HepG2 (cell line): Measurements from ENCODE around the gene EXOC3. TPM values are rescaled to one million over a fixed set of nuclear protein-coding genes. Genes with fewer than 3 reads are reported as not detected.

Experiments
- ATAC-seq: fragments of 200-7000 bp; cut with Tn5 transposase; 3 replicates; pipeline ENCODE4 v1.9.1; 2020; ENCODE audit warnings: mild to moderate bottlenecking, moderate library complexity
- BruUV-seq: library from RNA; stranded (reverse); fragments of 400-500 nt; replicated peaks from 2 replicates; lab custom pipeline; 2021; lab: Mats Ljungman, UMichigan
- CTCF ChIA-PET: fragments of 300-600 bp; formaldehyde crosslinking; extraction: SDS; loops from one replicate; lab custom pipeline; 2021; ENCODE audit warnings: low total read pairs, inconsistent platforms, low intra/inter-chr PET ratio; lab: Yijun Ruan, JAX
- POLR2A ChIA-PET: fragments of 350-600 bp; sonication (Branson Sonifier 250); formaldehyde crosslinking; loops from one replicate; lab custom pipeline; 2020; ENCODE audit warnings: antibody characterized with exemption, inconsistent platforms; lab: Yijun Ruan, JAX
- DNase-seq: peaks from one replicate; pipeline ENCODE4 v3.0.0-alpha.2; 2015; ENCODE audit warnings: low spot score
- FAIRE-seq: peaks from 3 replicates; lab custom pipeline; 2011; peaks lifted over from hg19 to GRCh38; lab: Jason Lieb, UNC
- H2AFZ ChIP-seq: one replicate; pipeline ENCODE4 v1.6.1; 2011; ENCODE audit warnings: low read length, inconsistent platforms
- H3K27ac ChIP-seq: fragments of 300-600 bp; 3 replicates; pipeline ENCODE4 v1.8.0; 2011; ENCODE audit warnings: mixed run types, mild to moderate bottlenecking, mixed read lengths, low read length, inconsistent platforms; ENCODE audit not compliant: insufficient read depth; ENCODE audit errors: extremely low read length
- H3K27me3 ChIP-seq, 2 experiments: fragments of 200-600 bp in 1 of 2; 2 replicates in 1 of 2; 3 replicates in 1 of 2; pipeline versions ENCODE4 v1.6.0 to v1.8.0; 2011; ENCODE audit warnings: low read length in 2 of 2, mild to moderate bottlenecking in 2 of 2, moderate library complexity in 2 of 2, inconsistent platforms in 1 of 2; ENCODE audit not compliant: insufficient read depth in 2 of 2, control insufficient read depth in 1 of 2
- H3K36me3 ChIP-seq, 2 experiments: fragments of 200-600 bp in 1 of 2; replicated peaks in 1 of 2; 2 replicates in 1 of 2; 3 replicates in 1 of 2; pipeline versions ENCODE4 v1.5.1 to v1.8.0; 2011; ENCODE audit warnings: low read length in 2 of 2, inconsistent platforms in 1 of 2; ENCODE audit not compliant: insufficient read depth in 2 of 2, control insufficient read depth in 1 of 2
- H3K4me1 ChIP-seq: 2 replicates; pipeline ENCODE4 v1.5.1; 2012; ENCODE audit warnings: low read length, inconsistent platforms; ENCODE audit not compliant: insufficient read depth
- H3K4me2 ChIP-seq: 2 replicates; pipeline ENCODE4 v1.6.0; 2011; ENCODE audit warnings: low read depth, low read length, inconsistent platforms
- H3K4me3 ChIP-seq, 3 experiments: fragments of 200-600 bp in 1 of 3; sonication (generic), shearing (Covaris generic) in 1 of 3; replicated peaks in 1 of 3; 2 replicates each; pipeline ENCODE4 v1.5.1; 2011 to 2016; ENCODE audit warnings: low read length in 3 of 3, inconsistent platforms in 2 of 3, low read depth in 2 of 3, mild to moderate bottlenecking in 2 of 3, control low read depth in 1 of 3, mixed read lengths in 1 of 3; ENCODE audit not compliant: insufficient read depth in 1 of 3
- H3K79me2 ChIP-seq: one replicate; pipeline ENCODE4 v1.6.1; 2011; ENCODE audit warnings: low read length, inconsistent platforms; ENCODE audit not compliant: insufficient read depth
- H3K9ac ChIP-seq: 2 replicates; pipeline ENCODE4 v1.6.0; 2011; ENCODE audit warnings: mild to moderate bottlenecking, low read depth, low read length, inconsistent platforms; ENCODE audit not compliant: insufficient read depth
- H3K9me3 ChIP-seq: 2 replicates; pipeline ENCODE4 v1.5.1; 2012; ENCODE audit warnings: mild to moderate bottlenecking, low read length
- H4K20me1 ChIP-seq: 2 replicates; pipeline ENCODE4 v1.6.0; 2011; ENCODE audit warnings: inconsistent platforms, mild to moderate bottlenecking, low read length, moderate library complexity; ENCODE audit not compliant: insufficient read depth
- BHLHE40 ChIP-seq: IDR thresholded peaks from 2 replicates; pipeline ENCODE4 v1.6.1; 2011; ENCODE audit warnings: low read length, improper control_type of control experiment
- CBX1 ChIP-seq: IDR thresholded peaks from one replicate; pipeline ENCODE4 v1.6.1; 2016; ENCODE audit warnings: antibody characterized with exemption, low read depth
- FOSL2 ChIP-seq: sonication (generic); formaldehyde crosslinking; IDR thresholded peaks from 2 replicates; pipeline ENCODE4 v1.4.0; 2020; ENCODE audit warnings: missing genetic modification reagents
- IRX3 ChIP-seq: sonication (generic); formaldehyde crosslinking; IDR thresholded peaks from 2 replicates; pipeline ENCODE4 v1.8.1; 2023; ENCODE audit warnings: mild to moderate bottlenecking, low read depth, missing genetic modification reagents, borderline replicate concordance
- MIER2 ChIP-seq: IDR thresholded peaks from 2 replicates; pipeline ENCODE4 v1.6.1; 2016; ENCODE audit warnings: missing biosample characterization, missing genetic modification reagents
- ZBTB43 ChIP-seq: sonication (generic); formaldehyde crosslinking; conservative IDR thresholded peaks from 2 replicates; pipeline ENCODE4 v1.4.0; 2020; ENCODE audit warnings: missing genetic modification reagents
- ZFP1 ChIP-seq: IDR thresholded peaks from 2 replicates; pipeline ENCODE4 v1.6.1; 2016
- ZMAT3 ChIP-seq: sonication (generic); formaldehyde crosslinking; conservative IDR thresholded peaks from 2 replicates; pipeline ENCODE4 v1.7.0; 2021; ENCODE audit warnings: missing genetic modification reagents
- ZNF12 ChIP-seq: sonication (generic); formaldehyde crosslinking; IDR thresholded peaks from 2 replicates; pipeline ENCODE4 v1.5.0; 2020; ENCODE audit warnings: missing genetic modification reagents
- ZNF18 ChIP-seq: sonication (generic); formaldehyde crosslinking; IDR thresholded peaks from 2 replicates; pipeline ENCODE4 v1.8.0; 2022; ENCODE audit warnings: mild to moderate bottlenecking, missing genetic modification reagents; ENCODE audit not compliant: insufficient replicate concordance
- ZNF263 ChIP-seq: sonication (generic); formaldehyde crosslinking; IDR thresholded peaks from 2 replicates; pipeline ENCODE4 v1.4.0; 2020; ENCODE audit warnings: missing genetic modification reagents
- ZNF3 ChIP-seq: IDR thresholded peaks from 2 replicates; pipeline ENCODE4 v1.7.0; 2017; ENCODE audit warnings: inconsistent platforms
- ZNF431 ChIP-seq: sonication (generic); formaldehyde crosslinking; IDR thresholded peaks from 2 replicates; pipeline ENCODE4 v1.9.0; 2022; ENCODE audit warnings: missing genetic modification reagents, low read depth, mild to moderate bottlenecking, borderline replicate concordance
- ZNF460 ChIP-seq: sonication (generic); formaldehyde crosslinking; IDR thresholded peaks from 2 replicates; pipeline ENCODE4 v1.5.1; 2020; ENCODE audit warnings: missing genetic modification reagents, mild to moderate bottlenecking, borderline replicate concordance
- ZNF790 ChIP-seq: sonication (generic); formaldehyde crosslinking; IDR thresholded peaks from 2 replicates; pipeline ENCODE4 v1.8.0; 2022; ENCODE audit warnings: missing genetic modification reagents, mild to moderate bottlenecking, borderline replicate concordance
- WGBS: methylation state at CpG from one replicate; pipeline ENCODE4 v1.1.6; 2017; ENCODE audit warnings: low lambda C conversion rate; 5-methylcytosine and 5-hydroxymethylcytosine counted together
- in situ Hi-C: cut with HindIII; loops from 2 replicates; pipeline ENCODE4 v1.10.0; 2017; ENCODE audit warnings: low pct_unique_long_range_greater_than_20kb; ENCODE audit not compliant: extremely low pct_ligation_motif_present
- intact Hi-C: fragments of 100-400 bp; cut with micrococcal nuclease; formaldehyde crosslinking; loops from one replicate; pipeline ENCODE4 v1.10.0; 2022; ENCODE audit not compliant: unreplicated experiment
- polyA plus RNA-seq, 8 experiments: library from polyadenylated mRNA; depleted of rRNA in 3 of 8; stranded (reverse) in 7 of 8; unstranded in 1 of 8; fragments of >200 nt; fragmentation: Illumina TruSeq in 4 of 8; extraction: Trizol in 4 of 8; gene quantifications; 2 replicates each; pipeline versions ENCODE4 v1.2.1 to v1.2.3, GENCODE V29; 2011 to 2016; ENCODE audit warnings: low read depth in 4 of 8, missing spikeins in 1 of 8, mixed read lengths in 1 of 8; ENCODE audit not compliant: insufficient read depth in 1 of 8
- total RNA-seq, 5 experiments: library from RNA; depleted of rRNA; stranded (reverse); fragments of >200 nt; fragmentation: Illumina TruSeq; extraction: Trizol; gene quantifications; 2 replicates each; pipeline ENCODE4 v1.2.3, GENCODE V29; 2016; ENCODE audit warnings: low read depth in 1 of 5

The EXOC3 gene
- total and polyA plus RNA-seq, 2 of the 13 experiments (the other 11 are each of a cell fraction or from before 2014, with no cell fraction given), result 9.2 to 20.5 TPM

GRCh38 chr5:433836-434235, 9.1 kb upstream of the EXOC3 start:
- Histone ChIP-seq H3K4me3 (no peak overlapping the region), H3K27ac (no peak overlapping the region), H3K9ac (no peak overlapping the region), H4K20me1 (no peaks in the 10 kb centered on the region), H3K4me1 (peaks cover 10% of the 10 kb centered on the region), H3K4me2 (no peak overlapping the region), H3K36me3 (no peaks in the 10 kb centered on the region), H2AFZ (no peak overlapping the region), H3K9me3 (no peaks in the 10 kb centered on the region), H3K79me2 (no peaks in the 10 kb centered on the region), H3K27me3 (peaks cover 0 to 5% of the 10 kb centered on the region in 2 experiments; a peak in 1 of 5 replicates)
- intact Hi-C loops, result loop anchor here (5.0 kb wide), 1 partner anchor 117 kb away; no protein-coding TSS in a partner anchor
- no peak for FAIRE-seq
- BruUV-seq, result no TSS peak
- in situ Hi-C loops, result no loop called here
- no peak for ATAC-seq
- TF ChIP-seq BHLHE40, result no peak
- TF ChIP-seq ZNF18 (CRISPR knock-in tag), result no peak
- TF ChIP-seq ZMAT3 (CRISPR knock-in tag), result no peak
- no peak for TF ChIP-seq FOSL2 (CRISPR knock-in tag)
- TF ChIP-seq IRX3 (CRISPR knock-in tag), result no peak
- TF ChIP-seq CBX1, result no peak
- TF ChIP-seq ZNF263 (CRISPR knock-in tag), result no peak
- TF ChIP-seq MIER2 (CRISPR knock-in tag), result no peak
- TF ChIP-seq ZNF460, result no peak
- TF ChIP-seq ZNF12 (CRISPR knock-in tag), result no peak
- no peak for TF ChIP-seq ZNF790 (CRISPR knock-in tag)
- no peak for TF ChIP-seq ZBTB43
- TF ChIP-seq ZFP1 (CRISPR knock-in tag), result no peak
- TF ChIP-seq ZNF431, result no peak
- TF ChIP-seq ZNF3 (CRISPR knock-in tag), result no peak
- ChIA-PET CTCF (no interaction called here), POLR2A (no interaction called here)
- 68% methylated on average over 3 of the region's 16 CpGs for WGBS
- DNase-seq, result no peak
